H1 (cell line): ENCODE data around the gene IQCM.

ENCODE experiments used
- CEBPB ChIP-seq: IDR thresholded peaks from 2 replicates; pipeline ENCODE4 v1.6.1; 2012; ENCODE audit warnings: low read depth, low read length
- GABPA ChIP-seq: IDR thresholded peaks from 2 replicates; pipeline ENCODE4 v1.6.1; 2011; ENCODE audit warnings: mild to moderate bottlenecking, low read length, moderate library complexity, borderline replicate concordance; ENCODE audit not compliant: insufficient read depth
- JUN ChIP-seq: IDR thresholded peaks from 2 replicates; pipeline ENCODE4 v1.6.1; 2011; ENCODE audit warnings: low read depth, mild to moderate bottlenecking, improper control_type of control experiment, low read length
- POLR2A ChIP-seq, 2 experiments: IDR thresholded peaks; 1 replicate in 1 of 2; 2 replicates in 1 of 2; pipeline ENCODE4 v1.6.1; 2011; ENCODE audit warnings: low read depth in 2 of 2, low read length in 2 of 2, mild to moderate bottlenecking in 2 of 2; ENCODE audit errors: control extremely low read depth in 1 of 2
- SIN3A ChIP-seq, 2 experiments: IDR thresholded peaks in 1 of 2; conservative IDR thresholded peaks in 1 of 2; 2 replicates each; pipeline ENCODE4 v1.6.1; 2011 to 2012; ENCODE audit warnings: low read length in 2 of 2, improper control_type of control experiment in 1 of 2, low read depth in 1 of 2, mild to moderate bottlenecking in 1 of 2
- TF ChIP-seq, protein P1 (sequence below): IDR thresholded peaks from 2 replicates; pipeline ENCODE4 v1.6.1; 2012; ENCODE audit warnings: inconsistent platforms

DNA sequence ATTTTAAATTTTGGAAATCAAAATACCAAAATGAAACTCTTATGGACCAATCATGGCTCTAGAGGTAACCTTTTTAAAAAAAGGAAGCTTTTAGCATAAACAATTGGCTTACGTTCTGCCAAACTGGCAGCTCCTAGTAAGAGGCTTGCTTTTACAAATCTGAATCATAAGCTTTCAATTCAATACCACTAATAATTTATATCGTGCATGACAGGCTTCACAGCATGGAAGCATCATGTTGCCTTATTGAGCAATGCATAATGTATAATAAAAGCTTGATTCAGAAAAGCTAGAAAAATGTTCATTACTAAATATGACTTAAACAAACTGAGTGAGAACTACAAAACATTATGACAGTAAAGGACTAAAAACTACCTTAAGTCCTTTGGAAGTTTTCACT lies 280.9 kb downstream of the IQCM start:
- TF ChIP-seq GABPA, result no peak
- no peak for TF ChIP-seq POLR2A (IDR thresholded peaks at IDR 0.05; ENCODE audit: control extremely low read depth in 1 of 2, low read depth in 2 of 2, low read length in 2 of 2)
- TF ChIP-seq, protein P1, sequence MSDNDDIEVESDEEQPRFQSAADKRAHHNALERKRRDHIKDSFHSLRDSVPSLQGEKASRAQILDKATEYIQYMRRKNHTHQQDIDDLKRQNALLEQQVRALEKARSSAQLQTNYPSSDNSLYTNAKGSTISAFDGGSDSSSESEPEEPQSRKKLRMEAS, result no peak
- TF ChIP-seq JUN, result no peak
- TF ChIP-seq SIN3A (conservative IDR thresholded peaks at IDR 0.05 in 1 of 2, IDR thresholded peaks at IDR 0.05 in 1 of 2; ENCODE audit: low read depth in 1 of 2, low read length in 2 of 2), result no peak
- TF ChIP-seq CEBPB, result no peak
